Activated T-cell treated with anti-CD3 and anti-CD28 coated beads for 1 hour (primary cell): ENCODE results near the gene MFGE8.

Source experiments
- DNase-seq: peaks from one replicate; pipeline ENCODE4 v3.0.0-alpha.2; 2020; ENCODE audit warnings: low read depth

Gene MFGE8

DNA sequence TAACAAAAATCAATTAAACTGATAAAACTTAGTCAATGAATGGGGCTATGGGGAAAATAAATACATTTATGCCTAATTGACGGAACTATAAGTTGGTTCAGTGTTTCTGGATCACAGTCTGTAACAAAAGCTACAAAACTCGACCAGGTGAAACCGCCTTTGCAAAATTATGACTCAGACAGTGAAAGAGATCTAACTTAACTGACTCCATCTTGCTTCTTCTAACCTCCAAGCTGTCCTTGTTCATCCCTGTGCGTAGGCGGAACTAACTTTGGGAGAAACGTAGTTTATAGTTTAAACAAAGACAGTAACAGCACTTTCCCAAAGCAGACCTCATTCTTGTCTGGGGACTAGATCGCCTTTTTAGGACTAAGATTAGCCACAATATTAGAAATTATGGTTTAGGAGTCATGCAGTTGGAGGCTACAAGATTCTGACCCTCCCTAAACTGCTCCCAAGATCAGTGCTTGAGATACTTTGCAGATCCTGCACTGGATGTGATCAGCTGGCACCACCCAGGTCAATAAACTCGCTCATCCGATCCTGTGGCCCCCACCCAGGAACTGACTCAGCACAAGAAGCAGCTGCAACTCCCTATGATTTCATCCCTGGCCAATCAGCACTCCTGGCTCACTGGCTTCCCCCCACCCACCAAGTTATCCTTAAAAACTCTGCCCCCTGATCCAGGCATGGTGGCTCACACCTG lies 7.2 kb upstream of the MFGE8 start:
- DNase-seq, result no peak

DNA sequence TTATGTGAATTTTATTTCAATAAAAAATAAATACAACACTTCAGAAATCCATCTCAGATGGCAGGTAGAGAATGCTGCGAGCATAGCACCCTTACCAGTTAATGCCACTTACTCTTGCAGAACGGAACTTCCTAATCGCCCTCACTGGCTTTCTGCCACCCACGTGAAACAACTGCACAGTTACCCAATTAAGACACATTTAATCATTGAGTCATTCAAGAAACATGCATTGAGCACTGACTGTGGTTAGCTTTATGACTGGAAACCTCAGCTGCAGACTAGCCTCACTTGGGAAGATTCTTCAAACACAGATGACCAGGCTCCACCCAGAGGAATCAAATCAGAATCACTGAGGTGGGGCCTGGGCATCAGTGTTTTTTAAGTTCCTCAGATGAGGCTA lies 5.6 kb upstream of the MFGE8 start:
- DNase-seq, result no peak

DNA sequence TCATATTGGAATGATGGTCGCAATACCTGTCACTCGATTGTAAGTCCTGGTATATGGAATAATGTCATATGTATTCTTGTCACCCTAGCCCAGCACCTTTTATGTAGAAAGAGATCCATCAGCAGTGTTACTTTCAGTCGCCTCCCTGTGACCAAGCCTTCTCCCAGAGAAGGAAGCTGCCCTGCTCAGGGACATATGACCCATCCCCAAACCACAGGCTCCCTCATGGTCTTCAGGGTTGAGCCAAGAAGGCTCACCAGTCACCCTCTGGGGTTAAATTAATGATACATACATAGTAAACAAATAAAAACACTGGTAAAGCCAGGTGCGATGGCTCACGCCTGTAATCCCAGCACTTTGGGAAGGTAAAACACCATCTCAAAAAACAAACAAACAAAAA lies 4.6 kb upstream of the MFGE8 start:
- DNase-seq, result no peak

DNA sequence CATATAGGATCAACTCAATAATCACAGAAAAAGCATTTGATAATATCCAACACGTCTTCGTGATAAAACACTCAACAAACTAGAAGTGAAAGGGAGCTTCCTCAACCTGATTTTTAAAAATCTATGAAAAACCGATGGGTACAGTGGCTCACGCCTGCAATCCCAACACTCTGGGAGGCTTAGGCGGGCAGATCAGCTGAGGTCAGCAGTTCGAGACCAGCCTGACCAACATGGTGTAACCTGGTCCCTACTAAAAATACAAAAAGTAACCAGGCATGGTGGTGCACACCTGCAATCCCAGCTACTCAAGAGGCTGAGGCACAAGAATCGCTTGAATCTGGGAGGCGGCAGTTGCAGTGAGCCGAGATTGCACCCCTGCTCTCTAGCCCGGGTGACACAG lies 2.2 kb upstream of the MFGE8 start:
- DNase-seq, result no peak

DNA sequence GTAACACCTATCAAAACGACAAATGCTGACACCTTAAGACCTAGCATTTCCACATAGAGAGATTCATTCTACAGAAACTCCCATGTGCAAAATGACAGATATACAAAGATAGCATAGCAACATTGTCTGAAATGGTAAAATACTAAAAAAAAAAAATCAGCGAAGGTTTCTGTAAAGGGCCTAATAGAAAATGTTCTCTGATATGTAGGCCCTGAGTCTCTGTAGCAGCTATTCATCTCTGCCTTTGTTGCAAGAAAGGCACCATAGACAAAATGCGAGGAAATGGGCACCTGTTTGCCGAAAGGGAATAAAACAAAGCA lies 631 bp upstream of the MFGE8 start:
- DNase-seq, result no peak

DNA sequence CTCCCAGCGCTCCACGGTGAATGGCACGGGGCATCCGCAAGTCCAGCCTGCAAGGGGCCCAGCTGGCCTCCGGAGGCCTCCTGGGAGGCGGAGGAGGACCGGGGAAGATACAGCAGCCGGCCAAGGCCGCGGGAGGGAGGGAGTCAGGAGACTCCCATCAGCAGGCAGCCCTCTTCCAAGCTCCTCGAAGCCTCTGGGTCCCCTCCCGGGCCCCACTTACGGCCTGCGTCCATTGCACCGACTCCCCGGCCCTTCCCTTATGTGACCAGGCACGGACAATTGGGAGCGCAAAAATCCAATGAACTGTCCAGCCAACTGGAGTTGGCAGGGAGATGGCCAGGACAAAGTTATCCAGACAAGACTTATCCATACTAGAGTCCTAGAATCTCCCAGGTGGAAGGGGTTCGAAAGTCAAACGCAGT lies 668 bp downstream of the MFGE8 start:
- DNase-seq, result no peak

DNA sequence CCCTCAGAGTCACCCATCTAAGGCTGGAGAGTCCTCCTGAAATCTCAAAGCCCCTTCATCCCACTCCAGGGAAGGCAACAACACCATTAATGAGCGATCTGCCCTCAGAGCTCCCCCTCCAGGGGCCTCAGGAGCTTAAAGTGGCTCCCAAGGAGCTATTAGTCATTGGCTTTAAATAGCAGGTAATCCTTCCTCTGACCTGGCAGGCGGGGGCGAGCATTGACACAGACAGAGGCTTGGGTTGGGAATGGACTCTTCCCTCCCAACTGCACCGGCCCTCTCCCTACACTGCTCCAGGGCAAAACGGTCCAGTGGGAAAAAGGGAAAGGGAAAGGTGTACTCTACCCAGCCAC lies 1.4 kb downstream of the MFGE8 start:
- DNase-seq, result no peak

DNA sequence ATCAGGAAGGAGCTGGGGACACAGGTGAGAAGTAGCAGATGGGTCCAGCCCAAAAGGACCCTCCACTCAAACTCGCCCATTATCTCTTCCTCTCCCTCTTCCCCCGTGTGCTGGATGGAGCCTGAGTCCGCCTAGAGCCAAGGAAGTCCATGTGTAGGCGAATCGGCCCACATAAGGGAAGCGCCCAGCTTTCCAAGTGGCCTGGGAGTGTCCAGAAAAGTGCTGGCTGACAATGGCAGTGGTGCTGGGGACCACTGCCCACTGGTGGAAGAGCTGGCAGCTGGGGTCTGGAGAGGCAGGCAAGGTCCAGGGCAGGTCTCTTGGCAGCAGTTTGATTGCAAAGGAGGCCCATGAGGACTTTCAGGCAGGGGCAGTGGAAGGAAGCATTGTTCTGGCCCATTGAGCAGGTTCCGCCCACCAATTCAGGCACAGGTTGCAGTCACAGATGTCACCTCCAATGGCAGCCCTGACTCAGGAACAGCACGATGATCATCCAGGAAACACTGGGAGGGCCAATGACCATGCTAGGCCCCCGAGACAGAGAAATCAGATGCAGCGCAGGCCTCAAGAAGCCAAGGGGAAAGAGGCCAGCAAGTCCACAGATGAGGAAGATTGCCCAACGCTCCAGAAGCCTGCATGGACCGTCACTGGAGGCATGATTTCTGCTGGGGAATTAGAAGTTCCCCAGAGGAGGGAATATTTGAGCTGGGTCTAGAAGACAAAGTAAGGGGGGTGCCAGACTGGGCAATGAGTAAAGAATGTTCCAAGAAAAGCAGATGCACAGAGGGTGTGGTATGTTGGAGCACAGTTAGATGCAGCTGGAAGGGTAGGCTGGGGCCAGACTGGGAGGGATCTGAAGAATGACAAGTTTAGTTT lies 3.0 kb downstream of the MFGE8 start:
- no peak for DNase-seq

DNA sequence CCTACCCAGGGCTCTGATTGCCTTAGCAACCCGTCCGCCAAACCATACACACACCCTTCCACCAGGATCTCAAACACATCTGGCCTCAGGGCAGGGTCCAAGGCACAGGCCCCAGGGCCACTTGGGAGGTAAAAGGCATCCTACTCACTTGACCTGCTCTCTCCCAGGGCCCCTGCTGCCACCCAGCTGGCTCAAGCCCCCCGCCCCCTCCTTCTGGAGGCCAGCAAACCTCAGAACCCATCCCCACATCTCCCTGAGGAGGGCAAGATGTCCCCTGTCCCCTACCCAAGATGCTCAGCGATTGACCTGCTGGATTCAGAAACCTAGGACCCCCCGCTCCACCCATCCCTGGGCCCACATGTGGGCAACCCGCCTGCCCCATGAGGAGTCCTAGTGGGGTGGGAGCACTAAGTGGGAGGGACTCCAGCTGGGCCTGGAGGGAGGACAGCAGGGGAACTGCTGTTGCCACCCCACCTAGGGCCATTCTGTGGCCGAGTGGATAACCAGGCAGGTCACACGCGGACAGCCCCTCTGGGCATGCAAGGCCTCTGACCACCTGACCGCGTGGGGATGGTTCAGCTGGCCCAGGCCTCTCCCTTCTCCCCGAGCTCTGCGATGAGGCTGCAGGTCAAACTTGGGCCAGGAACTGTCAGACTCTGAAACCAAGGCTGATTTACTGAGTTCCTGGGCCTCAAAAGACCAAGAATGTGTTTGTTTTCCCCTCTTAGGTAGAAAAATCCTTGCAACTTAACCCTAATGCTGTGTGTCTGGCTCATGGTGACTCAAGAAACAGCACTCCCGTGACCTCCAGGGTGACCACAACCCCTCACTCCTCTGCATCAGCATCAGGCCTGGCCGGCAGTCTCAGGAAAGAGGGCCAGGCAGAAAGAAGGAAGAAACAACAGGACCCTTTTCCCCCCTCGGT lies 4.2 kb downstream of the MFGE8 start:
- no peak for DNase-seq

DNA sequence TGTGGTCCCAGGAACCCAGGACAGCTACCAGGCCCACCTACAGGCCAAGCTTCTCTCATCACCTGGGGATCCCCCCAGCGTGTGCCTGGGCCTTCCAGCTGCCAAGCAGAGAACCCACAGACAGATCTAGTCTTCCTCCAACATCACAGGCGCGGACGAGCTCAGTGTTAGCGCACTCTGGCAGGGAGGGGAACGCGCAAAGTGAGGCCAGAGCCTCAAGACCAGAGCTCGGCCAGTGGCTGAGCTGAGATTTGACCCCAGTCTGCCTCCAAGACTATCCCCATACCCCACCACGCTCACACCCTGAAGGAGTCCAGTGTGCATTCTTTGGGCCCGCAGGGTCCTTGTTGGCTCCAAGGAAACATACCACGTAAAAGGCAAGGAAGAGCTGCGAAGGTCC lies 5.1 kb downstream of the MFGE8 start:
- no peak for DNase-seq

DNA sequence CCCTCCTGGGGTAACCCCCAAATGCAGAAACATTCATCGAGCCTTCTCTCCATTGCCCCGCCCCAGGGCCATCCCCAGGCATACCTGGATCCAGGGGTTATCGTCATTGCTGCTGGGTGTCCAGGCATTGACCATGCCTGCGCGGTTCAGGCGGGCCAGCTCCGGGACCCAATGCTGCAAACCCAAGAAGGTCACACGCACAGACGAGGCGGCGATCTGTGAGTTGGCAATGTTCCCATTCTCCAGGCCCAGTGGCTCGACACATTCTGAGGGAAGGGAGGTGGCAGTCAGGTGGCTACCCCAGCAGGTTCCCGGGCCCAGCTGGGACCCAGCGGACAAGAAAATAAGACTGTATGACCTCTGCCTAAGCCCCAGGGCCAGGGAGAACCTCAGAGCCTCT lies 6.1 kb downstream of the MFGE8 start:
- no peak for DNase-seq

DNA sequence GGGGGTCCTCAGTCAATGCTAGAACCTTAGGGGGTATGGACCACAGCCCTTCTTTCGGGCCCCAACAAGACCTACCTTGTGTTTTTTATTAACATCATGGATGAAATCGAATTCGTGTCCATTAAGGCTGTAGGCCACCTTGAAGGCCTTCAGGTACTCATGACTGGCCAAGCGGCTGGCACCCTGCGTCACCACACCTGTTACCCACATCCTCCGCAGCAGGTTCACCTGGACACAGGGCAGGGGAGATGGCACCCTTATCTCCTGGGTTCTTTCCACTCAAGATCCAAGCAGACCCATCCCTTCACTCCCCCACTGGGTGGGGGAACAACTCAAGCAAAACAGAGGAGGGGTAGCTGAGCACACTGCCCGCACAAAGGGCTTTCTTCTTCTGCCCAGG lies 6.6 kb downstream of the MFGE8 start:
- no peak for DNase-seq

DNA sequence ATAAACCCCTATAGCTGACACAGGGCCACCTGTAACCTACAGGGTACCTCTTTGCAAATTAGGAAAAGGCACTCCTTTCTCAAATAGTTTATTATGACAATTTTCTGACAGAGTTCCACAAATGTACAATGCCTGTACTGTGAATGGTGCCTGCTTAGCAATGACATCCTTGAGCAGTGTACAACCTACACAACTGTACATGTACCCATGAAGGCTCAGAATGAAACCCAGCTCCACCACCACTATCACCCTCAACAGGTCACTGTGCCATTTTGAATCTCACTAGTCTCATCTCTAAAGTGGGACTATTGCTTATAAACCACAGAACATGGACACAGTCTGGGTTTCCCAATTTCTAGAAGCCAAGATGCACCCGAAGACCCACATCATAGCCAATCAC lies 7.0 kb downstream of the MFGE8 start:
- DNase-seq, result no peak

DNA sequence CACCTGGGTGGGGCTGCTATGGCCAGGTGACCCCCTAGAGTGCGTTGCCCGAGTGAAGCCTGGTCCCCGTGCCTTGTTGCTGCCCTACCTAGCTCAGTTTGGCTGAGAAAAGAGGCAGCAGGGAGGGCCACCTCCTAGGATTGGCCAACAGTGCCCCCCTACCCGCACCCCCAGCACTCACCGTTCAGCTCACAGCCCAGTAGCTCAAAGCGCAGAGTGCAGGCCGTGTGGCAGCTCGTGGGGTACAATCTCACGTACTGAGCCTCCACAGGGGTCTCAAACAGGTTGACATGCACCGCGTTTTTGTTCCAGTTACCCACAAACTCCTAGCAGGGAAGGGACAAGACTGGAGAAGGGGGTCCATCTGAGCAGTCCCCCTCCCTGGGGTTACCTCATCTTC lies 7.6 kb downstream of the MFGE8 start:
- no peak for DNase-seq

DNA sequence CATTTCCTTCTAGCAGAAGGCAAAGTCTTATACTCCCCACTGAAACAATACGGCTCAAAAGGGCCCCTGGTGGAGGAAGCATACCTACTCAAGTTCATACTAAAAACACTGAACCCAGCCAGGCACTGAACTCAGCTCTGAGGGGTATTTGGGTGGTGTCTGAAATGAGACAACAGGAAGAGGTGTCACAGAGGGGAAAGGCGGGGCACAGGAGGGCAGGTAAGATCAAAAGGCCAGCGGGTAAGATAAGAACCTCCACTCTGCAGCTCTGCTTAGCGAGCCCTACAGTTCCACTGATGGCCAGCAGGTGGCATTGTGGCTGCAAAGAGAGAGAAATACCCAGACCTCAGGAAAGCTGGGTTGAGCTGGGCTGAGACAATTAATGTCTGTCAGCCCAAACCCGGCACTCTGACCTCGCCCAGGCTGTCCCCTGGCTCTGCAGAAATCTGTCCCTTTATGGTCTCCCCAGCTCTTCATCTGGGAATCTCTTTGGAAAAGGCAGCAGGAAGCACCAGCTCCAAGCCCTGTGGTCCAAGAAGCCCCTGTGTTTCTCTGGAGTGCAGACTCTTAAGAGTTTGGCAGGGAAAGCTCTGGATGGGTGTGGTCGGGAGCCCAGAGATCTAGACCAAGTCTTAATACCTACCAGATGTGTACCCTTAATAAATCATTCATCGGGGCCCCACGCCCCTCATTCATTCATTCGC lies 8.4 kb downstream of the MFGE8 start:
- peak; percentile 88 for DNase-seq

DNA sequence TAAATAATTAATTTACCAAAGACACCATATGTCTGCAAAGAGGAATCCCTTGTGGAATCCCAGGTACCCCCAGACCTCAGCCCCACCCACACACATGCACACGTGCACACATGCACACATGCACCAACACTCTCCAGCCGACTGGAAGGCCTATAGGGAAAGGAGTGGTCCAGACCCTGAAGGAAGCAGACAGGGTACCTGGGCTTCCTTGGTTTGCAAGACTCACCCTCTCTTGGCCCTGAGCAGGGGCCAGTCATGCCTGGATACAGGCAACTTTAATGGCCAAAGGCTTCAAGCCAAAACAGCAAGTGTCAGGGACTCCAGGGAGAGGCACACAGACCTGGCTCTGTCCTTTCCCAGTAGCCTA lies 8.9 kb downstream of the MFGE8 start:
- no peak for DNase-seq

DNA sequence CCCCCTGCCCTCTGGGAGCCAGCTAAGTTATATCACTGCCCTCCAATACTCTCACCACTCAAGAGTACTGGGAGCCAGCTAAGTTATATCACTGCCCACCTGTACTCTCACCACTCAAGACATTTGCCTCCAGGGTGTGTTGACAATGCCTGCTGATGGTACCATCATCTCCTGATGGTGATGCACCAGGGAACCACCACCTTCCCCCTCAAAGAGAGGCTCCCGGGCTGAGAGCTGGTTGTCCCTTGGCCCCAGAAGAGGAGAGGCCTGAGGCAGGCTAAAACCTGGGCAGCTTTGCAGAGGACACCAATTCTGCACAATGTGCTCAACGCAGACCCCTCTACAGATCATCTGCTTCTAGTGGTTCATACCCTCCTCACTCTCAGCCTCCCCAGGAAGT lies 10.3 kb downstream of the MFGE8 start:
- no peak for DNase-seq

DNA sequence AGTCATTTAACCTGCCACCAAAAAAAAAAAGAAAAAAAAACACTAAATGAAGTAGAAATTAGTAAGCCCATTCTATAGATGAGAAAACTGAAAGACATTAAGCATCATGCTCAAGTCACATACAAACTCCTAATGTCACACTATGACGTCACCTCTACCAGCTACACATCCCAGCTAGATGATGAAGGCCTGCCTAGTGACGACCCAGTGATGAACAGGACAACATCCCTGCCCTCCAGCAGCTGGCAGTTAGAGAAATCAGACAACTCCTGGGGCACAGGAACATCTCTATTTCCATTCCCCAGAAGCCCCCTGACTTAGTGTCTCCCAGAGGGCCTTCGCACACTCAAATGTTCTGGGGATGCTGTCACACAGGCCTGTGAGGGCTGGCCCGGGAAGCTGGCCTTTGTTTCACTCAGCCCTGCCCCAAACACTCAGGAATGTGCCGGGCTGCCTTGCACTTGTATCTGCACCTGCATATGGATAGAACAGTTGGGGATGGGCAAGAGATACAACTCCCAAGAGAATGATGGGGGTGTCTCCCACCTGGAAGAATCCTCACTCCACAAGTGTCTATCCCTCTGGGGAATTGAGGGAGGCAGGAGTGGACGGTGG lies 10.9 kb downstream of the MFGE8 start:
- no peak for DNase-seq

DNA sequence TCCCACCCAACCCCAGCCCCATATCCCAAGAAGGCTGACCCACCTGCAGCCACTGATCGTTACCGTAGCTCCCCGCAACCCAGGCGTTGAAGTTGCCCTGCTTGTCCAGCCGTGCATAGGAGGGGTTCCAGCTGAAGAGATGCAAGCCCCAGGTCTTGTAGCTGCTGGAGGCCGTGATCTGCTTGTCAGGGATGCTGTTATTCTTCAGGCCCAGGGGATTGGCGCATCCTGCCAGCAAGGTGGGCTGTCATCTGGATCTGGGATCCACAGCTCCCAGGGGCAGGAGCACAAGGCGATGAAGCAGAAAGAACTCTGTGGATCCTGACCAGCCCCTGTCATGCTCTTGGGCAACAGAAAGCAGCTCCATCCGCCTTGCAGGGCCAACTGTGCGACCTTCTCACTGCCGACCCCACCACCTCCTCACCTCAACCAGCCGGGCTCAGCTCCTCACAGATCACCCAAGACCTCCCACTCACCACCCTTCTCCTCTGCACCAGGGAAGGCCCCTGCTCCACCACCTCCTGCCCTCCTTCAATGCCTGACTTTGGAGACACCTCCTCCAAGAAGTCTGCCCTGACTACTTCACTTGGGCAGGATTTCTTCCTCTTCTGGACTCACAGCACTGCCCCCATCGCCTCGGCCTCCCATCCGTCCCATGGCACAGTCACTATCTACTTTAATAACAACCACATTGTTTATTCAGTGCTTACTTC lies 11.5 kb downstream of the MFGE8 start:
- no peak for DNase-seq

DNA sequence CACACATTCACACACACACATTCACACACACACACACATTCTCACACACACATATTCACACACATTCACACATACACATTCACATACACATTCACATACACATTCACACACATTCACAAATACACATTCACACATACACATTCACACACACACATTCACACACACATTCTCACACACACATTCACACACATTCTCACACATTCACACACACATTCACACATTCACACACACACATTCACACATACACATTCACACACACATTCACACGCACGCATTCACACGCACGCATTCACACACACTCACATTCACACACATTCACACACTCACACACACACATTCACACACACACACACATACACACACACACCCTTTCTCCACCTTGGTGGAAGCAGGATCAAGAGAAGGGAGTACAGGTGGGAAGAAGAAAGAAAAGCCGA lies 12.2 kb downstream of the MFGE8 start:
- DNase-seq, result no peak

DNA sequence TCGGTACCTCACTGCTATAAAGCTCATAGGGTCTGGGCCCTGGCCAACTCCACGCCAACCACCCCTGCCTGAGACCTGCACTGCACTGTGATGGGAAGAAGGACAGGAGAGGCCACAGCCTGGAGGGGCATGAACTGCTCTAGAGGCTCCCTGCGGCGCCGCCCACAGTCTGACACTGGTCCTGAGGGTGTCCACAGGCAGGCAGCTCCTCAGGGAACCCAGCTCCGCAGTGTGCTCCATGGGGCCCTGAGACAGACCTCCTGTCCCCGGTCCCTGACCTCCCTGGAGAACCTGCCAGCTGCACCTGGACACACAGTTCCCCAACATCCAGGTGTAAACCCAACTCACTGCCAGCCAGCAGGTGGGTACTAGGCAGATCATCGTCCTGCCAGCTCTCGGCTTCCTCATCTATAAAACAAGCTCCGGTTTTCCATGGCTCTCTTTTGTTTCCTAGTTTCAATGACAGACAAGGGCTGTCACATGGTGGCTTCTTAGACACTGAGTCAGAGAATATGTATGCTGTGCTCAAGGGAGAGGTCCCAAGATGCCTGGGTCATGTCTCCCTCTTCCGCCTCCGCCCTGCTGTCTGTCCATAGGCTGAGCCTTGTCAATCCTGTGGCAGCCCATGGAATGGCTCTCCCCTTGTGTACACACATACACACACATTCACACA lies 12.7 kb downstream of the MFGE8 start:
- DNase-seq, result no peak
